H1 (cell line): Measurements from ENCODE around the gene GLI1. TPM values are rescaled to one million over a fixed set of nuclear protein-coding genes. Genes with fewer than 3 reads are reported as not detected.
A peak's percentile ranks its signal among the peaks of the same experiment; 100 is the strongest.

ENCODE experiments used
- CTCF ChIA-PET: fragments of 300-600 bp; sonication (Branson Sonifier 250); formaldehyde crosslinking; loops from one replicate; lab custom pipeline; 2021; ENCODE audit not compliant: partially characterized antibody; lab: Charles Lee
- POLR2A ChIA-PET: fragments of 300-600 bp; sonication (Branson Sonifier 250); formaldehyde crosslinking; loops from one replicate; lab custom pipeline; 2021; ENCODE audit warnings: inconsistent platforms; ENCODE audit not compliant: partially characterized antibody; lab: Charles Lee
- DNase-seq, 2 experiments: peaks; one replicate each; pipeline versions ENCODE4 v3.0.0 to v3.0.0-alpha.2; 2010 to 2022; ENCODE audit warnings: low spot score in 2 of 2, low read depth in 1 of 2, mixed read lengths in 1 of 2
- FAIRE-seq: peaks from 2 replicates; lab custom pipeline; 2011; peaks lifted over from hg19 to GRCh38; lab: Jason Lieb, UNC
- H2AFZ ChIP-seq: 2 replicates; pipeline ENCODE4 v1.8.1; 2012; ENCODE audit warnings: low read length, inconsistent platforms
- H2AK5ac ChIP-seq: 2 replicates; pipeline ENCODE4 v1.6.1; 2013; ENCODE audit warnings: low read depth, low read length
- H2BK120ac ChIP-seq: replicated peaks from 2 replicates; pipeline ENCODE3; 2013; ENCODE audit warnings: low read depth, low read length, inconsistent platforms
- H2BK12ac ChIP-seq: 2 replicates; pipeline ENCODE4 v1.6.1; 2013; ENCODE audit warnings: low read depth, low read length
- H2BK15ac ChIP-seq: 2 replicates; pipeline ENCODE4 v1.6.1; 2013; ENCODE audit warnings: low read length
- H2BK20ac ChIP-seq: 2 replicates; pipeline ENCODE4 v1.6.1; 2013; ENCODE audit warnings: low read length
- H2BK5ac ChIP-seq: 2 replicates; pipeline ENCODE4 v1.6.1; 2013; ENCODE audit warnings: low read depth, low read length
- H3K14ac ChIP-seq: 2 replicates; pipeline ENCODE4 v1.6.1; 2013; ENCODE audit warnings: inconsistent platforms; ENCODE audit not compliant: insufficient read length
- H3K18ac ChIP-seq: 2 replicates; pipeline ENCODE4 v1.6.1; 2013; ENCODE audit warnings: low read length; ENCODE audit errors: extremely low read depth
- H3K23ac ChIP-seq: 2 replicates; pipeline ENCODE4 v1.6.1; 2013; ENCODE audit warnings: inconsistent platforms; ENCODE audit not compliant: insufficient read length
- H3K23me2 ChIP-seq: 2 replicates; pipeline ENCODE4 v1.6.1; 2013; ENCODE audit warnings: low read depth, low read length
- H3K27ac ChIP-seq: 2 replicates; pipeline ENCODE4 v1.6.1; 2011; ENCODE audit warnings: low read depth, low read length, inconsistent platforms
- H3K27me3 ChIP-seq, 4 experiments: replicated peaks in 1 of 4; 1 replicate in 1 of 4; 2 replicates in 3 of 4; pipeline versions ENCODE4 v1.6.1 to v1.8.1; 2011 to 2013; ENCODE audit warnings: low read length in 3 of 4, mild to moderate bottlenecking in 3 of 4, inconsistent platforms in 2 of 4, mixed read lengths in 2 of 4, moderate library complexity in 1 of 4; ENCODE audit not compliant: control insufficient read depth in 3 of 4, insufficient read depth in 3 of 4; ENCODE audit errors: extremely low read depth in 1 of 4
- H3K36me3 ChIP-seq, 4 experiments: 2 replicates each; pipeline versions ENCODE4 v1.6.1 to v1.8.1; 2011 to 2013; ENCODE audit warnings: mild to moderate bottlenecking in 4 of 4, low read length in 3 of 4, moderate library complexity in 2 of 4, control low read depth in 1 of 4, inconsistent platforms in 1 of 4; ENCODE audit not compliant: insufficient read depth in 4 of 4, control insufficient read depth in 2 of 4
- H3K4ac ChIP-seq: replicated peaks from 2 replicates; pipeline ENCODE3; 2013; ENCODE audit warnings: low read length, low read depth, mixed read lengths, inconsistent platforms; ENCODE audit not compliant: insufficient read length
- H3K4me1 ChIP-seq, 4 experiments: replicated peaks in 1 of 4; 1 replicate in 1 of 4; 2 replicates in 3 of 4; pipeline versions ENCODE4 v1.6.1 to v1.8.1; 2011 to 2013; ENCODE audit warnings: low read length in 3 of 4, inconsistent platforms in 2 of 4, mixed read lengths in 1 of 4; ENCODE audit not compliant: insufficient read depth in 4 of 4, control insufficient read depth in 3 of 4
- H3K4me2 ChIP-seq, 2 experiments: 2 replicates each; pipeline versions ENCODE4 v1.6.1 to v1.8.1; 2011 to 2013; ENCODE audit warnings: low read depth in 2 of 2, low read length in 2 of 2, control low read depth in 1 of 2, inconsistent platforms in 1 of 2, mild to moderate bottlenecking in 1 of 2; ENCODE audit not compliant: insufficient read depth in 1 of 2
- H3K4me3 ChIP-seq, 4 experiments: fragments of 200-600, 300-600 bp in 1 of 4; sonication (generic), shearing (Covaris generic), sonication (Bioruptor Twin) in 1 of 4; 2 replicates each; pipeline versions ENCODE4 v1.5.1 to v1.8.1; 2011 to 2016; ENCODE audit warnings: low read length in 4 of 4, low read depth in 3 of 4, control low read depth in 2 of 4, inconsistent platforms in 2 of 4, mild to moderate bottlenecking in 2 of 4, mixed read lengths in 1 of 4, moderate library complexity in 1 of 4; ENCODE audit not compliant: insufficient read depth in 2 of 4; ENCODE audit errors: extremely low read depth in 1 of 4
- H3K56ac ChIP-seq: replicated peaks from 2 replicates; pipeline ENCODE3; 2013; ENCODE audit warnings: low read depth, mild to moderate bottlenecking, mixed read lengths, low read length, inconsistent platforms; ENCODE audit not compliant: insufficient read length
- H3K79me1 ChIP-seq: 2 replicates; pipeline ENCODE4 v1.6.1; 2013; ENCODE audit warnings: low read depth, low read length, control low read depth
- H3K79me2 ChIP-seq, 2 experiments: 2 replicates each; pipeline versions ENCODE4 v1.6.1 to v1.8.1; 2012 to 2013; ENCODE audit warnings: low read length in 2 of 2, mild to moderate bottlenecking in 2 of 2, inconsistent platforms in 1 of 2; ENCODE audit not compliant: insufficient read depth in 2 of 2, control insufficient read depth in 1 of 2
- H3K9ac ChIP-seq, 4 experiments: replicated peaks in 1 of 4; 1 replicate in 1 of 4; 2 replicates in 3 of 4; pipeline versions ENCODE4 v1.6.1 to v1.8.1; 2011 to 2013; ENCODE audit warnings: low read depth in 3 of 4, low read length in 3 of 4, control low read depth in 2 of 4, mild to moderate bottlenecking in 2 of 4, moderate library complexity in 2 of 4, inconsistent platforms in 1 of 4; ENCODE audit errors: extremely low read depth in 1 of 4
- H3K9me3 ChIP-seq, 2 experiments: 2 replicates each; pipeline versions ENCODE4 v1.6.1 to v1.8.1; 2012 to 2013; ENCODE audit warnings: mild to moderate bottlenecking in 2 of 2, moderate library complexity in 2 of 2, control low read depth in 1 of 2, inconsistent platforms in 1 of 2, low read depth in 1 of 2, low read length in 1 of 2, mixed read lengths in 1 of 2; ENCODE audit not compliant: insufficient read depth in 2 of 2
- H4K20me1 ChIP-seq, 2 experiments: replicated peaks in 1 of 2; 2 replicates each; pipeline versions ENCODE3 to v1.8.1; 2011 to 2013; ENCODE audit warnings: inconsistent platforms in 2 of 2, low read length in 2 of 2, mild to moderate bottlenecking in 1 of 2; ENCODE audit not compliant: insufficient read depth in 2 of 2, control insufficient read depth in 1 of 2
- H4K5ac ChIP-seq: 2 replicates; pipeline ENCODE4 v1.6.1; 2013; ENCODE audit warnings: low read length, low read depth, mixed read lengths, inconsistent platforms; ENCODE audit not compliant: insufficient read length
- H4K8ac ChIP-seq: 2 replicates; pipeline ENCODE4 v1.8.0; 2013; ENCODE audit warnings: mild to moderate bottlenecking, moderate library complexity, low read length, inconsistent platforms; ENCODE audit not compliant: insufficient read depth; ENCODE audit errors: extremely low read depth
- H4K91ac ChIP-seq: replicated peaks from 2 replicates; pipeline ENCODE3; 2013; ENCODE audit warnings: low read length, mixed read lengths, inconsistent platforms; ENCODE audit not compliant: insufficient read length
- CEBPB ChIP-seq: IDR thresholded peaks from 2 replicates; pipeline ENCODE4 v1.6.1; 2012; ENCODE audit warnings: low read depth, low read length
- JUN ChIP-seq: IDR thresholded peaks from 2 replicates; pipeline ENCODE4 v1.6.1; 2011; ENCODE audit warnings: low read depth, mild to moderate bottlenecking, improper control_type of control experiment, low read length
- JUND ChIP-seq: IDR thresholded peaks from 2 replicates; pipeline ENCODE4 v1.6.1; 2011; ENCODE audit warnings: mild to moderate bottlenecking, improper control_type of control experiment, low read length
- SP1 ChIP-seq: IDR thresholded peaks from 2 replicates; pipeline ENCODE4 v1.6.1; 2011; ENCODE audit warnings: low read depth, low read length
- TCF12 ChIP-seq: IDR thresholded peaks from 2 replicates; pipeline ENCODE4 v1.6.1; 2011; ENCODE audit warnings: low read depth, mild to moderate bottlenecking, low read length
- YY1 ChIP-seq: IDR thresholded peaks from 2 replicates; pipeline ENCODE4 v1.6.1; 2011; ENCODE audit warnings: low read depth, mild to moderate bottlenecking, low read length
- WGBS, 2 experiments: shearing (Covaris generic) in 1 of 2; methylation state at CpG; one replicate each; pipeline versions ENCODE4 v1.1.6 to v1.1.7; 2013 to 2015; ENCODE audit warnings: low lambda C conversion rate in 2 of 2, mixed read lengths in 2 of 2, inconsistent platforms in 1 of 2, low coverage in 1 of 2, missing lambda C conversion rate in 1 of 2; ENCODE audit not compliant: insufficient replicate concordance in 2 of 2, insufficient coverage in 1 of 2, insufficient read length in 1 of 2; ENCODE audit errors: extremely low coverage in 1 of 2, missing lambda C conversion rate in 1 of 2; 5-methylcytosine and 5-hydroxymethylcytosine counted together
- polyA plus RNA-seq, 7 experiments: library from polyadenylated mRNA; depleted of rRNA in 3 of 7; stranded (reverse) in 5 of 7; unstranded in 2 of 7; fragments of >200 nt in 5 of 7; fragments of 200-250 nt in 2 of 7; gene quantifications; 1 replicate in 5 of 7; 2 replicates in 1 of 7; 4 replicates in 1 of 7; pipeline versions ENCODE4 v1.2.1 to v1.2.3, GENCODE V29; 2011 to 2013; ENCODE audit warnings: missing spikeins in 2 of 7, mixed read lengths in 2 of 7
- total RNA-seq: library from RNA; stranded (reverse); fragmentation: NEBNext Ultra II Directional; extraction: Animal tissue kit (Norgen Biotek cat#: 25700); gene quantifications from 2 replicates; pipeline ENCODE4 v1.2.1, GENCODE V29; 2021

Gene GLI1
- total and polyA plus RNA-seq, 2 of the 8 experiments (the other 6 are each of a cell fraction or from before 2014, with no cell fraction given), result 23.5 to 25.3 TPM

DNA sequence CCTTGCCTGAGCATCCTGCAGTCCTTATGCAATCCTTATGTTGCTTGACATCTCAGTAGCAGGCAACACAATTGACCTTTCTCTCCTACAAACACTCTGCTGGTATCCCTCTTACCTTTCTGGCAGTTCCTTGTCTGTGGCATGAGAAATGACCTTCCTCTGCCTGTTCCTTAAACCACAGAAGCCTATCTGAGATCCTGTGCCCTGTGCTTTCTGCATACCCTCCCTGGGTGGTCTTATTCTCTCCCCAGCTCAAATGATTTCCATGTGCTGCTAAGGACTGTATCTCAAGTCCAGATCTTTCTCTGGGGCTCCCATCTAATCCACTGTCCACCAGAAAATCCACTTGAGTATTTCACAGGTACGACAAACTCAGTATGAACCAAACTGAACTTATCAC is 22.1 kb downstream of the GLI1 start:
- Histone ChIP-seq H2AFZ (peak overlapping the region; percentile 62), H3K4me2 (no peak overlapping the region), H3K79me2 (no peaks in the 10 kb centered on the region), H3K4ac (no peak overlapping the region), H3K36me3 (no peaks in the 10 kb centered on the region), H2BK5ac (no peak overlapping the region), H3K9ac (no peak overlapping the region; a peak in 1 of 7 replicates), H2BK12ac (no peak overlapping the region), H3K4me1 (peaks cover 0 to 9% (median 6%) of the 10 kb centered on the region in 4 experiments; a peak in 6 of 7 replicates), H3K27me3 (peaks cover 0 to 8% (median 6%) of the 10 kb centered on the region in 4 experiments; a peak in 5 of 7 replicates), H3K18ac (no peak overlapping the region), H2BK20ac (no peak overlapping the region), H3K23me2 (no peaks in the 10 kb centered on the region), H3K27ac (no peak overlapping the region), H4K5ac (no peak overlapping the region), H4K20me1 (no peaks in the 10 kb centered on the region), H3K14ac (no peak overlapping the region), H2BK120ac (no peak overlapping the region), H2BK15ac (no peak overlapping the region), H3K9me3 (no peaks in the 10 kb centered on the region), H2AK5ac (no peak overlapping the region), H3K4me3 (no peak overlapping the region), H3K79me1 (no peaks in the 10 kb centered on the region), H3K23ac (no peak overlapping the region), H4K8ac (no peak overlapping the region), H3K56ac (no peak overlapping the region), H4K91ac (no peak overlapping the region)
- FAIRE-seq (no peak), DNase-seq (no peak)
- ChIA-PET POLR2A (no interaction called here), CTCF (interaction anchor here (0.6 to 25.1 kb wide), 4 partner anchors 24 to 402 kb away, joined by 3 to 441 read pairs (median 3); partner anchors contain the start of genes GLI1 and INHBE)
- WGBS, 2 experiments, result 89% methylated on average over 1 of the region's 1 CpG; no CpG with 5 or more reads in 1 of the 2 experiments
- no peak for TF ChIP-seq JUND
- TF ChIP-seq SP1, result no peak
- no peak for TF ChIP-seq CEBPB
- no peak for TF ChIP-seq YY1
- TF ChIP-seq TCF12, result no peak
- TF ChIP-seq JUN, result no peak
